ENCODE data around the gene FAAH. TPM values are rescaled to one million over a fixed set of nuclear protein-coding genes. Genes with fewer than 3 reads are reported as not detected.

Gene FAAH
- total RNA-seq, 1 donor from 2014 or later, result 17.0 TPM

Other genes starting within 250 kb of the FAAH start
- 0.74 TPM for gene TSPAN1, start 219.2 kb upstream of the FAAH start, total RNA-seq
- not detected for gene P3R3URF, start 217.8 kb upstream of the FAAH start, total RNA-seq
- 29.0 TPM for gene POMGNT1, start 195.9 kb upstream of the FAAH start, total RNA-seq
- 2.2 TPM for gene LURAP1, start 191.0 kb upstream of the FAAH start, total RNA-seq
- 1.5 TPM for gene RAD54L, start 146.6 kb upstream of the FAAH start, total RNA-seq
- 41.1 TPM for gene LRRC41, start 90.7 kb upstream of the FAAH start, total RNA-seq
- gene UQCRH, start 90.6 kb upstream of the FAAH start, total RNA-seq, result 190 TPM
- gene NSUN4, start 53.5 kb upstream of the FAAH start, total RNA-seq, result 8.4 TPM
- not detected for gene DMBX1, start 95.5 kb downstream of the FAAH start, total RNA-seq
- not detected for gene KNCN, start 157.3 kb downstream of the FAAH start, total RNA-seq
- gene MKNK1, start 210.0 kb downstream of the FAAH start, total RNA-seq, result 8.9 TPM
- gene MOB3C, start 222.5 kb downstream of the FAAH start, total RNA-seq, result 2.2 TPM